ENCODE data around the gene ARHGAP40.

ARHGAP40 gene

GRCh38 chr20:38652995-38653394 lies 51.4 kb downstream of the ARHGAP40 start:
- DNase-seq, result no peak

GRCh38 chr20:38657390-38657789 lies 55.8 kb downstream of the ARHGAP40 start:
- DNase-seq, result no peak

GRCh38 chr20:38658879-38659596 lies 57.4 kb downstream of the ARHGAP40 start:
- peak; percentile 37 to 39 for DNase-seq

- DNase-seq, result no peak
Observed at GRCh38 chr20:38659597-38659880, 57.9 kb downstream of the ARHGAP40 start.

- no peak for DNase-seq
Observed at GRCh38 chr20:38660429-38660828, 58.8 kb downstream of the ARHGAP40 start.

GRCh38 chr20:38663660-38664059 lies 62.1 kb downstream of the ARHGAP40 start:
- no peak for DNase-seq

- no peak for DNase-seq
Observed at GRCh38 chr20:38664284-38664683, 62.7 kb downstream of the ARHGAP40 start.

GRCh38 chr20:38665094-38665493 lies 63.5 kb downstream of the ARHGAP40 start:
- no peak for DNase-seq

GRCh38 chr20:38665506-38666285 lies 64.1 kb downstream of the ARHGAP40 start:
- DNase-seq, result no peak

GRCh38 chr20:38667417-38667956 lies 65.9 kb downstream of the ARHGAP40 start:
- DNase-seq, result no peak

- DNase-seq, result no peak
Observed at GRCh38 chr20:38669688-38670087, 68.1 kb downstream of the ARHGAP40 start.

GRCh38 chr20:38670786-38671185 lies 69.2 kb downstream of the ARHGAP40 start:
- DNase-seq, result no peak

GRCh38 chr20:38671186-38671585 lies 69.6 kb downstream of the ARHGAP40 start:
- no peak for DNase-seq

GRCh38 chr20:38671701-38672292 lies 70.2 kb downstream of the ARHGAP40 start:
- DNase-seq, result no peak

- no peak for DNase-seq
Observed at GRCh38 chr20:38672504-38672903, 70.9 kb downstream of the ARHGAP40 start.

- DNase-seq, result no peak
Observed at GRCh38 chr20:38673261-38673660, 71.7 kb downstream of the ARHGAP40 start.

- DNase-seq, result peak in 1 of 2 experiments; percentile 8
Observed at GRCh38 chr20:38673725-38674091, 72.1 kb downstream of the ARHGAP40 start.

GRCh38 chr20:38674092-38674764 lies 72.6 kb downstream of the ARHGAP40 start:
- DNase-seq, result peak; percentile 58 to 60

- no peak for DNase-seq
Observed at GRCh38 chr20:38674765-38675133, 73.1 kb downstream of the ARHGAP40 start.

GRCh38 chr20:38676576-38676975 lies 75.0 kb downstream of the ARHGAP40 start:
- DNase-seq, result no peak

GRCh38 chr20:38680500-38681306 lies 79.1 kb downstream of the ARHGAP40 start:
- DNase-seq, result peak; percentile 13 to 24

- no peak for DNase-seq
Observed at GRCh38 chr20:38685271-38685670, 83.7 kb downstream of the ARHGAP40 start.

Data from activated CD4-positive, alpha-beta T cell treated with anti-CD3 and anti-CD28 coated beads, Interleukin-2, amount 50 U/mL, for 48 hours (primary cell).